Activated naive CD4-positive, alpha-beta T cell treated with Interleukin-2 at 50 U/mL for 16 hours (primary cell): ENCODE data around the gene MSH5.

Experiments used
- DNase-seq: peaks from one replicate; pipeline ENCODE4 v3.0.0-alpha.2; 2020

The MSH5 gene

GRCh38 chr6:31713991-31714684, 25.7 kb upstream of the MSH5 start:
- no peak for DNase-seq

GRCh38 chr6:31715022-31715958, 24.5 kb upstream of the MSH5 start, which contains the start of gene LY6G6D:
LY6G6D (plus strand) TSS chr6:31715348; CDS start chr6:31715356, 8 bp downstream.
- no peak for DNase-seq

- no peak for DNase-seq
These were observed 22.1 kb upstream of the MSH5 start for GRCh38 chr6:31717499-31718222.

- DNase-seq, result no peak
These were observed 21.5 kb upstream of the MSH5 start for GRCh38 chr6:31718265-31718664.

GRCh38 chr6:31719001-31719400, 20.8 kb upstream of the MSH5 start:
- DNase-seq, result no peak

GRCh38 chr6:31720196-31720770, 19.5 kb upstream of the MSH5 start:
- DNase-seq, result no peak

- DNase-seq, result no peak
These were observed 18.3 kb upstream of the MSH5 start, which contains the start of gene LY6G6C for GRCh38 chr6:31721351-31722020. LY6G6C (minus strand) TSS chr6:31721746; CDS start chr6:31721679, 67 bp downstream.

- DNase-seq, result no peak
These were observed 17.6 kb upstream of the MSH5 start for GRCh38 chr6:31722173-31722572.

- no peak for DNase-seq
These were observed 16.4 kb upstream of the MSH5 start, which contains the start of gene MPIG6B for GRCh38 chr6:31723245-31723979. MPIG6B (plus strand) TSS chr6:31723373; CDS start chr6:31723384, 11 bp downstream.

GRCh38 chr6:31723980-31724691, 15.7 kb upstream of the MSH5 start:
- no peak for DNase-seq

- DNase-seq, result no peak
These were observed 14.1 kb upstream of the MSH5 start for GRCh38 chr6:31725502-31726350.

- no peak for DNase-seq
These were observed 12.6 kb upstream of the MSH5 start for GRCh38 chr6:31727034-31727716.

- no peak for DNase-seq
These were observed 11.8 kb upstream of the MSH5 start for GRCh38 chr6:31727717-31728671.

- DNase-seq, result no peak
These were observed 10.9 kb upstream of the MSH5 start, which contains the start of gene DDAH2 for GRCh38 chr6:31728767-31729514. DDAH2 (minus strand) TSS chr6:31729299; CDS start chr6:31729161, 138 bp downstream.

GRCh38 chr6:31729515-31729978, 10.3 kb upstream of the MSH5 start:
- DNase-seq, result peak; percentile 80

- peak; percentile 60 for DNase-seq
These were observed 9.7 kb upstream of the MSH5 start for GRCh38 chr6:31729979-31730630.
